Brain microvascular endothelial cell (primary cell): ENCODE measurements around the gene TSPYL4.

Experiments
- DNase-seq: peaks from one replicate; pipeline ENCODE4 v3.0.0-alpha.2; 2020
- H3K27ac ChIP-seq: fragments of 250-450 bp; sonication (Bioruptor Pico); 2 replicates; pipeline ENCODE4 v1.5.1; 2020; ENCODE audit warnings: mild to moderate bottlenecking, moderate library complexity
- H3K27me3 ChIP-seq: fragments of 250-450 bp; sonication (Bioruptor Pico); replicated peaks from 2 replicates; pipeline ENCODE4 v1.5.1; 2020; ENCODE audit warnings: mild to moderate bottlenecking
- H3K36me3 ChIP-seq: fragments of 250-450 bp; sonication (Bioruptor Pico); replicated peaks from 2 replicates; pipeline ENCODE4 v1.5.1; 2020; ENCODE audit warnings: mild to moderate bottlenecking
- H3K4me3 ChIP-seq: 2 replicates; pipeline ENCODE4 v1.5.1; 2011; ENCODE audit warnings: low read depth, mild to moderate bottlenecking, control low read depth, low read length, moderate library complexity
- CTCF ChIP-seq: IDR thresholded peaks from 2 replicates; pipeline ENCODE4 v1.5.1; 2011; ENCODE audit warnings: low read depth, mild to moderate bottlenecking, moderate library complexity, low read length, control low read depth, inconsistent platforms; ENCODE audit errors: missing control alignments
- in situ Hi-C: cut with HindIII; loops from 2 replicates; pipeline ENCODE4 v1.10.0; 2017; ENCODE audit warnings: low sequenced_read_pairs, low pct_ligation_motif_present

Gene TSPYL4

GRCh38 chr6:116248577-116248976, 5.3 kb downstream of the TSPYL4 start:
- no peak overlapping the region for H3K27ac ChIP-seq
- TF ChIP-seq CTCF, result no peak
- in situ Hi-C loops, result no loop called here

DNA sequence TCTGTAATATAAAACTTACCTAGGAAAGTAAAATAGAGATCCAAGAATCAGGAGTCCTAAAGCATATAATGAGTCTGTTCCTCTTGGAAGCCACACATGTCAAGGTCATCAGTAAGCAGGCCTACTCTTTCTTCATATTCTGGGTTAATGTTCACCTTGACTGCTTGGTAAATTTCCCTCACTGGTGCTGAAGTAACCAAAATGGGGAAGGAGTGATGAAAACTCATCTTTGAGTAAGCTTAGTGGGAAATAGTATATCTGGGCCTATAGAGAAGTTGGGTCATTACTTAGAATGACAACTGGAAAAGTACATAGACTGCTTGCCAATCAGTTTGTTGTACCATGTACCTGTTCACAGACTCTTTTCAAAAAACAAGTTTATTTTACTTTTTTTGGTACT, 6.6 kb downstream of the TSPYL4 start:
- Histone ChIP-seq H3K27ac (no peak overlapping the region), H3K27me3 (no peaks in the 10 kb centered on the region), H3K36me3 (no peaks in the 10 kb centered on the region), H3K4me3 (no peak overlapping the region)
- no peak for TF ChIP-seq CTCF
- no peak for DNase-seq
- in situ Hi-C loops, result no loop called here

More at GRCh38 chr6:116248577-116248976, 5.3 kb downstream of the TSPYL4 start:
- no peak for DNase-seq
- H3K27me3 ChIP-seq, result no peaks in the 10 kb centered on the region
- H3K4me3 ChIP-seq, result no peak overlapping the region
- no peaks in the 10 kb centered on the region for H3K36me3 ChIP-seq

DNA sequence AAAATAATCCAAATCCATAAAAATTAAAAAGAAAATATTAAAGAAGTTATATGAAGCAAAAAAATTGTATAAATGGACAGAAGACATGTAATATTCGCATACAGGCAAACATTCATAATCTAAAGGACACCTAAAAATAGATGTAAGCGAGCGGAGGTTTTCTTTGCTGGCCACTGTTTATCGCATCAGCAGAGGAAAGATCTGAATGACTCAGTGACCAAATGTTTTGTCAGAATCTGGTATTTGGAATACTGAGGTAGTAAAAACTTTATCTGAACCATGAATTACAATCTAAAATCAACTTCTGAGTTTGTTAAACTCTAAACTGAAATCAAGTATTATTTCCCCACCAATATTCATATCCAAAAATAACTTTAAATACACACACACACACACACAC, 7.8 kb downstream of the TSPYL4 start:
- H3K27me3 ChIP-seq, result no peaks in the 10 kb centered on the region
- peak overlapping the region; percentile 23 for H3K27ac ChIP-seq
- DNase-seq, result peak; percentile 84
- TF ChIP-seq CTCF, result no peak
- no peak overlapping the region for H3K4me3 ChIP-seq
- in situ Hi-C loops, result no loop called here
- H3K36me3 ChIP-seq, result no peaks in the 10 kb centered on the region

DNA sequence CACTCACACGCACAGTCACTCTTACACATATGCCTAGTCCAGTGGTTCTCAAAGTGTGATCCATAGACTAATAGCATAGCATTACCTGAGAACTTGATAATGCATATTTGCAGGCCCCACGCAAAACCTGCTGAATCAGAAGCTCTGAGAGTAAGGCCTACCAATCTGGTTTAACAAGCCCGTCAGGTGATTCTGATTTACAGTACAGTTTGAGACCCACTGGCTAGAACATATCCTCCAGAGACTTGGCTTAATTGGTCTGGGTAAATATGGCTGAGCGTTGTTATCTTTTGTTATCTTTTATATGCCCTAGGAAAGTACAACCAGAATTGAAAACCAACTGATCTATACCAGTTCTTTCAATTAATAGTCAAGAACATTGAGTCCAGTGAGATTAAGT, 9.6 kb downstream of the TSPYL4 start:
- DNase-seq, result no peak
- Histone ChIP-seq H3K4me3 (no peak overlapping the region), H3K27ac (no peak overlapping the region), H3K27me3 (no peaks in the 10 kb centered on the region), H3K36me3 (no peaks in the 10 kb centered on the region)
- in situ Hi-C loops, result no loop called here
- TF ChIP-seq CTCF, result no peak

DNA sequence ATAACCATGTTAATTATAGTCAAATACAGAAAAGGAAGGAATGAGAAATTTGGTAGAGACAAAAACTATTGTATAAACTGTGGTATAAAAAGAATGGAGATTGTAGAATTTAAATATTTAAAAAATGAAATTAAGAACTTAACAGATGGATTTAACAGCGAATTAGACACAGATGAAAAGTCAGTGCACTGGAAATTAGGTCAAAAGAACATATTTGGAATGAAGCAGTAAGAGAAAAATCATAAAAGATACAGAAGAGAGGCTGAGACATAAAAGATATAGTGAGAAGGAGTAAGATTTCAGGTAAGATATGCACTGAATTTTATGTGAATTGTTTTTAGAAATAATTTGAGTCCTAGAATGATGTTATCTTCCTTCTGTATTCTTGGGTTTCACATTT, 14.0 kb downstream of the TSPYL4 start:
- no peak for DNase-seq
- no peak for TF ChIP-seq CTCF
- Histone ChIP-seq H3K4me3 (no peak overlapping the region), H3K27me3 (no peaks in the 10 kb centered on the region), H3K27ac (no peak overlapping the region), H3K36me3 (no peaks in the 10 kb centered on the region)
- in situ Hi-C loops, result no loop called here

DNA sequence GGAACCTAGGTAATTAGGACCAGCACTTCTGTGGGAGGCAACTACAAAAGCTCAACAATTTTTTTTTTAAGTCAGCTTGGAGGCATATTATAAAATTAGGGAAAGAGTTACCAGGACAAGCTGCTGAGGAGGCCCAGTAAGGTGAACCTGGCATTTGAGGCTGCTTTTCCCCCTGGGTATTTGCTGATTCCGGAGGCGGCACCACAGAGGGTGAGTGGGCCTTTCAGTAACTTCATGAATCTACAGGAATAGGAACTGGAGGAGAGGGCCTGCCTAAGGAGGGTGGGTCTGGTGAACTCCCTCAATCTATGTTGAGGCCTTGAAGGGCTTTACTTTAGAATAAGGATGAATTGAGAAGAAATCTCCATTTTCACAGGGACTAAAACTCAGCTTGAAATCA, 14.6 kb downstream of the TSPYL4 start:
- Histone ChIP-seq H3K27ac (no peak overlapping the region), H3K4me3 (no peak overlapping the region), H3K36me3 (no peaks in the 10 kb centered on the region), H3K27me3 (no peaks in the 10 kb centered on the region)
- DNase-seq, result no peak
- TF ChIP-seq CTCF, result no peak
- in situ Hi-C loops, result no loop called here
